NCI-H345 (cell line): ENCODE measurements around the gene C5AR2.
"Not testable (repeated sequence)": the region's sequence is repeated elsewhere in the genome, so short reads cannot be mapped to it uniquely, and the experiment has no call there.

ENCODE experiments used
- DNase-seq: peaks from one replicate; lab custom pipeline; 2025; lab: John Stamatoyannopoulos, UW

C5AR2 gene

GRCh38 chr19:47323872-47324271, 8.1 kb upstream of the C5AR2 start:
- DNase-seq, result no peak

GRCh38 chr19:47324502-47324901, 7.5 kb upstream of the C5AR2 start:
- no peak for DNase-seq

DNA sequence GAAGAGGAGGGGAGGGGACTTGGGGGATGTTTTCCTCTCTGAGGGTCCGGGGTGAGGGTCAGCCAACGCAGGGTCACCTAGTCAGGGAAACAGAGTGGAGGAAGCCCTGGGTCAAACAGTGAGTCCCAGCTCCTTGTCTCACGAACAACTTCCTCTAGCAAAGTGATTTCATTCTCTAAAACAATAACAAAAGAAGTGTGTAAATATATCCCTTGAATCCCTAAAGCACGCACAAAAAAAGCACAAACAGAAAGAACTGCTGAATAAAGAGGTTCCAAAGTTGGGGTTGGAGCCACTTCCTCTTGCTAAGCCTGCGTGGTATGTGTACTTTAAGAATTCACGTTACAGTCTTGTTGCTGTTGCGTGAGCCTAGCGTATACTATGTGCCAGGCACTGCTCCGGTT, 1.5 kb upstream of the C5AR2 start:
- no peak for DNase-seq

GRCh38 chr19:47331490-47331889, 485 bp upstream of the C5AR2 start:
- no peak for DNase-seq

GRCh38 chr19:47336765-47337718, 5.1 kb downstream of the C5AR2 start:
- peak; percentile 10 for DNase-seq

DNA sequence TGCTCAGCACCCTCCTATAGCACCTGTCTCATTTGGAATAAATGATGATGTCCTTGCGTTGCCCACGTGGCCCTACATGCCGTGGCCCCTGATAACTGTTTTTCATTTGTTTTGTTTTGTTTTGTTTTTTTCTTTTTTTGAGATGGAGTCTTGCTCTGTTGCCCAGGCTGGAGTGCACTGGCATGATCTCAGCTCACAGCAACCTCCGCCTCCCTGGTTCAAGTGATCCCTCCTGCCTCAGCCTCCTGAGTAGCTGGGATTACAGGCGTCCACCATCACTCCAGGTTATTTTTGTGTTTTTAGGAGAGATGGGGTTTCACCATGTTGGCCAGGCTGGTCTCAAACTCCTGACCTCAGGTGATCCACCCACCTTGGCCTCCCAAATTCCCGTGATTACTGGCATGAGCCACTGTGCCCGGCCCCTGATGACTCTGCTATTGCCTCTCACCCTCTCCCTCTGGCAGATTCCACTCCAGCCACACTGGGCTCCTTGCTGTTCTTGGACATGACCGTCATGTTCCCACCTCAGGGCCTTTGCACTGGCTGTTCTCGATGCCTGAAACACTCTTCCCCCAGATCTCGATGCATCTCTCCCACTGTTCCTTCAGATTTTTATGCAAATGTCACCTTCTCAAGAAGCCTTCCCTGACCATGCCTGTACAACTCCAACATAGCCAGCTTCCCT, 7.4 kb downstream of the C5AR2 start:
- DNase-seq, result no peak

DNA sequence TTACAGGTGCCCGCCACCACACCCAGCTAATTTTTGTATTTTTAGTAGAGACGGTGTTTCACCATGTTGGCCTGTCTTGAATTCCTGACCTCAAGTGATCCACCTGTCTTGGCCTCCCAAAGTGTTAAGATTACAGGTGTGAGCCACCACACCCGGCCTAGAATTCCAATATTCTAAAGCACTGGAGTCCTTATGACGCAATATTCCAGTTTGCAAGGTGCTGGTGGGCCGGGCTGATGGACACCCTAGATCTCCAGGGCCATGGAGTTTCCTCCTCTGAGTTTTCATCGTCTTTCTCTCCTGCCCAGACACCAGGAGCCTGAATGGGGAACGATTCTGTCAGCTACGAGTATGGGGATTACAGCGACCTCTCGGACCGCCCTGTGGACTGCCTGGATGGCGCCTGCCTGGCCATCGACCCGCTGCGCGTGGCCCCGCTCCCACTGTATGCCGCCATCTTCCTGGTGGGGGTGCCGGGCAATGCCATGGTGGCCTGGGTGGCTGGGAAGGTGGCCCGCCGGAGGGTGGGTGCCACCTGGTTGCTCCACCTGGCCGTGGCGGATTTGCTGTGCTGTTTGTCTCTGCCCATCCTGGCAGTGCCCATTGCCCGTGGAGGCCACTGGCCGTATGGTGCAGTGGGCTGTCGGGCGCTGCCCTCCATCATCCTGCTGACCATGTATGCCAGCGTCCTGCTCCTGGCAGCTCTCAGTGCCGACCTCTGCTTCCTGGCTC, 8.7 kb downstream of the C5AR2 start:
- no peak for DNase-seq

- no peak for DNase-seq
Measured at GRCh38 chr19:47341734-47342133, 9.8 kb downstream of the C5AR2 start.

- DNase-seq, result no peak
Measured at GRCh38 chr19:47343194-47343802, 11.3 kb downstream of the C5AR2 start.

DNA sequence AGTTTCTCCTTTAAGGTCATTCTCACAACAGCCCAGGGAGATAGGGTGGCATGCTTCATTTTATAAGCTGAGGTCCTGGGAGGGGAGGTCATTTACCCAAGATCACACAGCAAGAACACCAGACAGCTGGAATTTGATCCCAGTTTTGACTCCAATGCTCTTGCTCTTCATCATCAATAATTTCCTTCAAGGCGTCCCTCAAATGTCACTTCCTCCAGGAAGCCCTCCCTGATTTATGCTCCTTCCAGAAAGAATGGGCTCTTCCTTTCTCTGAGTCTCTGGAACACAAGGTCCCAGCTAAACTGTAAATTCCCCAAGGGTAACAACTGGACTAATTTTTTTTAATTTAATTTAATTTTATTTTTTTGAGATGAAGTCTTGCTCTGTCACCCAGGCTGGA, 12.4 kb downstream of the C5AR2 start:
- DNase-seq, result no peak

- not testable (repeated sequence) for DNase-seq
Measured at GRCh38 chr19:47346024-47346423, 14.0 kb downstream of the C5AR2 start.

- DNase-seq, result peak; percentile 95
Measured at GRCh38 chr19:47348819-47349795, 17.1 kb downstream of the C5AR2 start, which contains the start of gene DHX34. Gene DHX34, plus strand, starts transcription at chr19:47349315. Its CDS starts 3,716 bp downstream, at chr19:47353031.

GRCh38 chr19:47350630-47351029, 18.7 kb downstream of the C5AR2 start:
- no peak for DNase-seq

DNA sequence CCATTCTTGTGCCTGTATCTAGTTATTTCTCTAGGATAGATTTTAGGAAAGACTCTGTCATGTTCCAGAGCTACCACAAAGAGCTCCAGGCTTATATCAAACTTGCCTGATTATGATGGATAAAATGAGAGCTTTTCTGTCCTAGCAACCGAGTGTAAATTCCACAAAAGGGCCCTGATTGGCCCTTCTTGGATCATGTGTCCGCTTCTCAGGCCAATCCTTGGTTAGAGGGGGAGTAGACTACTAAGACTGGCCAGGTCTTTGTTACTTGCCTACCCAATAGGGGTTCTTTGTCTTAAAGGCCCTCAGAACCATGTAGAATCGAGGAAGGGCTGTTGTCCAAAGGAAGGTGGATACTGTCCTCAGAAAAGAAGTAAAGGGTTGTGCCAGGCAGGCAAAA, 19.6 kb downstream of the C5AR2 start:
- no peak for DNase-seq

- no peak for DNase-seq
Measured at GRCh38 chr19:47352095-47352494, 20.1 kb downstream of the C5AR2 start.

- DNase-seq, result no peak
Measured at GRCh38 chr19:47353307-47353712, 21.3 kb downstream of the C5AR2 start.

GRCh38 chr19:47356900-47357299, 24.9 kb downstream of the C5AR2 start:
- DNase-seq, result no peak

- DNase-seq, result no peak
Measured at GRCh38 chr19:47357788-47358680, 26.1 kb downstream of the C5AR2 start.

DNA sequence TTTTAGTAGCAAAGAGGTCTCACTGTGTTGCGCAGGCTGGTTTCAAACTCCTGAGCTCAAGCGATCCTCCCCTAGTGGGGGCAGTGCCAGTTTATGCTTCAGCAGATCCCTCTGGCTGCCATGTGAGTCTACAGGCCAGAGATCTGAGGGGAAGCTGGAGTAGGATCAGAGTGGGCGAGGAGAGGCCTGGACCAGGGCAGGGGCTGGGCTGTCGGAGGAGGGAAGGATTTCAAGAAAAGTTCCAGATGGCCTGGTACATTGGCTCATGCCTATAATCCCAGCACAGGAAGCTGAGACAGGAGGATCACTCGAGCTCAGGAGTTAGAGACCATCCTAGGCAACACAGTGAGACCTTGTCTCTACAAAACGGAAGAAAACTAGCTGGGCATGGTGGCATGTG, 27.0 kb downstream of the C5AR2 start:
- no peak for DNase-seq

DNA sequence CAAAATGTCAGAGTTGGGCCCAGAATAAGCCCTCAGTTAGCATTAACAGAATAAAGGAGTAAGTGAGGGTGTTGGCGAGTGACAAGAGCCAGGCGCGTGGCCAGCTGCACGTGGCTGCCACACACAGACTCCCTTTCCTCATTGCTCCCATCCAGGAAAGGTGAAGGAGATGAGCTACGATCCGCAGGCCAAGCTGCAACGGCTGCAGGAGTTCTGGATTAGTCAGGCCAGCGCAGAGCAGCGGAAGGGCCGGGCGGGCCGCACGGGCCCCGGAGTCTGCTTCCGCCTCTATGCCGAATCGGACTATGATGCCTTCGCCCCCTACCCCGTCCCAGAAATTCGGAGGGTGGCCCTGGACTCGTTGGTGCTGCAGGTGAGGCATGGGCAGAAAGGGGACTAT, 30.3 kb downstream of the C5AR2 start:
- no peak for DNase-seq
